HEK293T (cell line): ENCODE results near the gene IL20.
"Not testable (repeated sequence)": the region's sequence is repeated elsewhere in the genome, so short reads cannot be mapped to it uniquely, and the experiment has no call there.

Source experiments
- ARNT ChIP-seq: fragments of 450-650 bp; IDR thresholded peaks from 2 replicates; pipeline ENCODE4 v1.6.1; 2017; ENCODE audit warnings: mild to moderate bottlenecking
- BHLHE40 ChIP-seq: fragments of 450-650 bp; IDR thresholded peaks from 2 replicates; pipeline ENCODE4 v1.6.1; 2016; ENCODE audit warnings: mild to moderate bottlenecking, moderate library complexity, borderline replicate concordance
- ELF4 ChIP-seq: fragments of 450-650 bp; IDR thresholded peaks from 2 replicates; pipeline ENCODE4 v1.6.1; 2017; ENCODE audit warnings: antibody characterized with exemption
- FOXA1 ChIP-seq: fragments of 450-650 bp; IDR thresholded peaks from 2 replicates; pipeline ENCODE4 v1.6.1; 2016; ENCODE audit warnings: mild to moderate bottlenecking
- FOXM1 ChIP-seq: fragments of 450-650 bp; IDR thresholded peaks from 2 replicates; pipeline ENCODE4 v1.6.1; 2017; ENCODE audit warnings: mild to moderate bottlenecking, borderline replicate concordance
- HDGF ChIP-seq: fragments of 450-650 bp; IDR thresholded peaks from 2 replicates; pipeline ENCODE4 v1.6.1; 2017; ENCODE audit warnings: antibody characterized with exemption, borderline replicate concordance
- SP1 ChIP-seq: fragments of 450-650 bp; IDR thresholded peaks from 2 replicates; pipeline ENCODE4 v1.6.1; 2017
- TARDBP ChIP-seq: fragments of 450-650 bp; IDR thresholded peaks from 2 replicates; pipeline ENCODE4 v1.6.1; 2016

- TF ChIP-seq BHLHE40, ELF4, SP1, ARNT, TARDBP, FOXA1, HDGF, FOXM1: not testable (repeated sequence)
Measured at GRCh38 chr1:206853696-206854095, 11.7 kb upstream of the IL20 start.
